Caki2 (cell line): Measurements from ENCODE around the gene PDZD7. TPM values are rescaled to one million over a fixed set of nuclear protein-coding genes. Genes with fewer than 3 reads are reported as not detected.

Experiments
- DNase-seq: peaks from one replicate; pipeline ENCODE4 v3.0.0-alpha.2; 2015; ENCODE audit warnings: low read depth
- in situ Hi-C: cut with HindIII; loops from 2 replicates; pipeline ENCODE4 v1.10.0; 2016; ENCODE audit warnings: low sequenced_read_pairs, low pct_unique_long_range_greater_than_20kb, mixed read lengths
- total RNA-seq: library from RNA; depleted of rRNA; stranded (reverse); fragments of >200 nt; shearing (Covaris generic); gene quantifications from 2 replicates; pipeline ENCODE4 v1.2.3, GENCODE V29; 2014; ENCODE audit warnings: low replicate concordance; rRNA removed

PDZD7 gene
- 0.51 and 5.3 TPM in 2 replicates for total RNA-seq

GRCh38 chr10:101031128-101031795 lies at the start of gene PDZD7, which contains the start of gene SFXN3:
TSS of gene PDZD7 (minus strand) at chr10:101031129. CDS start at chr10:101030219, 910 bp downstream.
TSS of gene SFXN3 (plus strand) at chr10:101031234. CDS start at chr10:101034695, 3,461 bp downstream.
- in situ Hi-C loops = no loop called here
- DNase-seq = peak; percentile 85

- in situ Hi-C loops = no loop called here
- no peak for DNase-seq
These were observed 48.9 kb upstream of the PDZD7 start for GRCh38 chr10:101079874-101080273.

- in situ Hi-C loops = no loop called here
- no peak for DNase-seq
These were observed 45.7 kb upstream of the PDZD7 start for GRCh38 chr10:101076630-101077029.

- in situ Hi-C loops = no loop called here
- no peak for DNase-seq
These were observed 44.8 kb upstream of the PDZD7 start for GRCh38 chr10:101075775-101076174.

GRCh38 chr10:101073631-101074030 lies 42.7 kb upstream of the PDZD7 start:
- in situ Hi-C loops = no loop called here

GRCh38 chr10:101072923-101073322 lies 42.0 kb upstream of the PDZD7 start:
- in situ Hi-C loops = no loop called here
- DNase-seq = no peak

More at GRCh38 chr10:101073631-101074030, 42.7 kb upstream of the PDZD7 start:
- no peak for DNase-seq

GRCh38 chr10:101071885-101072433 lies 41.0 kb upstream of the PDZD7 start:
- in situ Hi-C loops = no loop called here
- DNase-seq = no peak

GRCh38 chr10:101071267-101071884 lies 40.4 kb upstream of the PDZD7 start:
- in situ Hi-C loops = no loop called here
- no peak for DNase-seq

- in situ Hi-C loops = no loop called here
- DNase-seq = no peak
These were observed 39.2 kb upstream of the PDZD7 start for GRCh38 chr10:101070098-101070497.

GRCh38 chr10:101069441-101069840 lies 38.5 kb upstream of the PDZD7 start:
- in situ Hi-C loops = no loop called here
- no peak for DNase-seq

- in situ Hi-C loops = no loop called here
- DNase-seq = peak; percentile 65
These were observed 36.6 kb upstream of the PDZD7 start for GRCh38 chr10:101067356-101068083.

- DNase-seq = no peak
- in situ Hi-C loops = no loop called here
These were observed 36.0 kb upstream of the PDZD7 start for GRCh38 chr10:101066896-101067355.

- DNase-seq = peak; percentile 89
- in situ Hi-C loops = no loop called here
These were observed 35.4 kb upstream of the PDZD7 start for GRCh38 chr10:101066146-101066895.

GRCh38 chr10:101065481-101066145 lies 34.7 kb upstream of the PDZD7 start:
- DNase-seq = no peak
- in situ Hi-C loops = no loop called here

- in situ Hi-C loops = no loop called here
- DNase-seq = no peak
These were observed 33.6 kb upstream of the PDZD7 start for GRCh38 chr10:101064415-101065030.

GRCh38 chr10:101063548-101064414 lies 32.9 kb upstream of the PDZD7 start:
- no peak for DNase-seq
- in situ Hi-C loops = no loop called here
